Umbilical cord (tissue), 2 donors: Measurements from ENCODE around the gene ZNF431. TPM values are rescaled to one million over a fixed set of nuclear protein-coding genes. Genes with fewer than 3 reads are reported as not detected.
"Not testable (repeated sequence)": the region's sequence is repeated elsewhere in the genome, so short reads cannot be mapped to it uniquely, and the experiment has no call there.

ENCODE experiments used
- DNase-seq: peaks from one replicate; pipeline ENCODE4 v3.0.0-alpha.2; 2015; ENCODE audit warnings: low spot score
- total RNA-seq: library from RNA; depleted of rRNA; stranded (reverse); fragments of >200 nt; gene quantifications from one replicate; pipeline ENCODE4 v1.2.3, GENCODE V29; 2014; ENCODE audit warnings: low replicate concordance; ENCODE audit not compliant: insufficient read depth

Gene ZNF431
- total RNA-seq, 1 donor from 2014 or later: 20.0 TPM

DNA sequence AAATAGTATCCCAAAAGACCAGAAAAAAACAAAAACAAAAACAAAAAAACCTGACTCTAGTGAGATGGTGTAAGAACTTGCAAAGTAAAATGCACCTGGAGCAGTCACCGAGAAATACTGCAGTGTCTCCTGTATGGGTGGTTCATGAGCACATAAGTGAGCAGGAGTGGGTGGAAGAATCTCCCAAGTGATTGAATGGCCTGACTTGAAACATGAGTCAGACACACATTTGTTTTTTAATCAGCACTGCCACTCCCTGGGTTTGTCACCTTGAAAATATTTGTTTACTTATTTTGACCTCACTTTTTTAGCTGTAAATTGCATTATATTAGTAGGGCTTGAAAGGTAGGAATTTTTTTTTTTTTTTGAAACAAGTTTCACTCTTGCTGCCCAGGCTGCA is 2.0 kb downstream of the ZNF431 start:
- no peak for DNase-seq

DNA sequence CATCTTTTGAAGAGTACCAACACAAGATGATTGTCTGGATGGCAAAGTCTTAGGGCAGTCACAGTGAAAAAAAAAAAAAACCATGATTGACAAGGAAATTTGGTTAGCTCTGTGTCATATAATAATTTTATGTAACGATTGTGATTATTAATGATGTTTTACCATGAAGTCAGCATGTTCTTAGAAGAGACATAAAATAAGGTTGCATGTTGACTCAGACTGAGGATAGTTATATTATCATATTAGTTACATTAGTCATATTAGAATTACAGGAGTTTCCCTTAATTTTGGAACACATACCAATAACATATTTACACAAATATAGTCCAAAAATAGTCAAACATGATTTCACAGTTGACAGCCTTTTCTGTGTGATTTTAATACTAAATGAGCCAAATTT is 5.7 kb downstream of the ZNF431 start:
- DNase-seq: no peak

DNA sequence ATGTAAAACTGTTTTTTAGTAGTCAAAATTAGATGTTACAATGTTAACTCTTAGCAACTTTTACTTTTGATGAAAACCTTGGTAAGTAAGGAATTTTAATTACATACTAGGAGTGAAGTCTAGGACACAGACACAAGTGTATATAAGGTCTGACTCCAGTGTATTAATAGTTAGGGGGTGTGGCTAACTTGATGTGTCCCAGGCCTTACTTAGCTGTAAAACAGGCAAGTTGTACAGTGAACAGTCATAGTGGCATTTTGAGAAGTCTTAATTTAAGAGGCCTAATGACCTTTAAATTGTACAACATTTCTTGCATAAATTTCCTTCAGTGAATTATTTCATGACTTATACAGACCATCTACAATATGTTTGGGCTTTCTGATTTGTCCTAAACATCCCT is 6.8 kb downstream of the ZNF431 start:
- no peak for DNase-seq

DNA sequence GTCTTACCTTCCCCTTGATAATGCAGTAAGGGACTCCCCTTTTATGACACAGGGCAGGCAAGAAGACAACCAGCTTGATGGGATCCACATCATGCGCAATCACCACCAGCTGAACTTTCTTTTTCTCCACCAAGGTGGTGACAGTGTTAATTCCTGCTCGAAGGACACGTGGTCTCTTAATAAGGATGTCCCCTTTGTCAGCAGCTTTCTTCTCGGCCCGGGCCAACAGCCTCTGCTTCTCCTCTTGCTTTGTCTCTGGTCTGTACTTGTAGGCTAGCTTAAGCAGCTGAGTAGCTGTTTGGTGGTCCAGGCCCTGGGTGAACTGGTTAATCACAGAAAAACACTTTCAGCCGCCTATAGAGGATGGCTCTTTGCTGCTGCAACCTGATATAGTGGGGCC is 8.0 kb downstream of the ZNF431 start:
- no peak for DNase-seq

DNA sequence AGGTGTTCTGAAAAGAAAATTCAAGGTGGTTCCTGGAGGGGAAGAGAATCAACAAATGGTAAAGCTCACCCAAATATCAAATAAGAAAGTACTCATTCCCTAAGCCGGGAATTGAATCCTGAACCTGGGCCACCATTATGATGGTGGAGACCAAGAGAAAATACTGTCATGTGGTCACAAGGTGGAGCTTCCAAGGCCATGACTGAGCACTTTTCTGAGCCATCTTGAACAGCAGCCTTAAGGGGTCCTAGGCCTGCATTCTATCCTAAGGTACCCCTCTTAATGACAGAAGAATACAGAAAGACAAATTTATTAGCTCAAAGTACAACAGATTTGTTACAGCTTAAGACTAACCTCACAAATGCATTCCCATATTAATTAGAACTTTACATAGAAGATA is 9.6 kb downstream of the ZNF431 start:
- DNase-seq: no peak

DNA sequence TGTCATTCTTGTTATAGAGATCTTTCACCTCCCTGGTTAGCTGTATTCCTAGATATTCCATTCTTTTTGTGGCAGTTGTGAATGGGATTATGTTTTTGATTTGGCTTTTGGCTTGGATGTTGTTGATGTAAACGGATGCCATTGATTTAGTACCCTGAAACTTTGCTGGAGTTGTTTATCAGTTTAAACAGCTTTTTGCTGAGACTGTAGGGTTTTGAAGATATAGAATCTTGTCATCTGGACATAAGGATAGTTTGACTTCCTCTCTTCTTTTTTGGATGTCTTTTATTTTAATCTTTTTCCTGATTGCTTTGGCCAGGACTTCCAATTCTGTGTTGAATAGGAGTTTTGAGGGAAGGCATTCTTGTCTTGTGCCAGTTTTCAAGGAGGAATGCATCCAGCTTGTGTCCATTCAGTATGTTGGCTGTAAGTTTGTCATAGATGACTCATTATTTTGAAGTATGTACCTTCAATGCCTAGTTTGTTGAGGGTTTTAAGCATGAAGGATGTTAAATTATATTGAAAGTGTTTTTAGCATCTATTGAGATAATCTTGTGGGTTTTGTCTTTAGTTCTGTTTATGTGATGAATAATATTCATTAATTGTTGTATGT is 16.8 kb downstream of the ZNF431 start:
- peak; percentile 2 for DNase-seq

DNA sequence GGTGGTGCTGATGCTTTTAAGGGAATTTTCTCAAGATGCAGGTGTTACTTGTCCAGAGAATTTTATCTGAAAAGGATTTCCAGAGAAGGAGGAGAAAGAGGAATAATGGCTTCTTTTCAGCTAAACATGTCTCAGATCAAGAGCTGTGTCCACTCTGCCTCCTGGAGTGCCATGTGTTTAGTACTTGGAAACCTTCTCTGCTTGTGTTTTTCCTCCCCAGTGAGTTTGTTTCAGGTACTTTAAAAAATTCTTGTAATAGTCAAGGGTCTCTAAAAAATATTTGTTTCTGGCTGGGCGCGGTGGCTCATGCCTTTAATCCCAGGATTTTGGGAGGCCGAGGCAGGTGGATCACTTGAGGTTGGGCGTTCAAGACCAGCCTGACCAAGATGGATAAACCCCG is 22.7 kb downstream of the ZNF431 start:
- DNase-seq: no peak

DNA sequence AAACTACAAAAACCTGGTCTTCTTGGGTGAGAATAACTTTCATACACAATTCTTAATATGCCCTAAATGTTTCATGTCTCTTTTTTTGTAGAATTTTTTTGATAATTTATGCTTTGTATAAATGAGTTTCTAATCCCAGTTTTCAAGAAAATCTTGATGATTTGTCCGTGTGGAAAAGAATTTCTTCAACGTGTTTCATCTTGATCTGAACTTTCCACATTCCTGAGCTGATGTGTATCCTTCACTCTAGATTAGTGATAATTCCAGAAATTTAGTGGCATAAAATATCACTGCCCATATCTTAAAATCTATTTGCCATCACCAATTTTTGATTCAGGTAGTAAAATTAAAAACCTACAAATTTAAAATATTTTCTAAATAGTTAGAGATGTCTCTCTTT is 24.6 kb downstream of the ZNF431 start:
- peak; percentile 13 for DNase-seq

DNA sequence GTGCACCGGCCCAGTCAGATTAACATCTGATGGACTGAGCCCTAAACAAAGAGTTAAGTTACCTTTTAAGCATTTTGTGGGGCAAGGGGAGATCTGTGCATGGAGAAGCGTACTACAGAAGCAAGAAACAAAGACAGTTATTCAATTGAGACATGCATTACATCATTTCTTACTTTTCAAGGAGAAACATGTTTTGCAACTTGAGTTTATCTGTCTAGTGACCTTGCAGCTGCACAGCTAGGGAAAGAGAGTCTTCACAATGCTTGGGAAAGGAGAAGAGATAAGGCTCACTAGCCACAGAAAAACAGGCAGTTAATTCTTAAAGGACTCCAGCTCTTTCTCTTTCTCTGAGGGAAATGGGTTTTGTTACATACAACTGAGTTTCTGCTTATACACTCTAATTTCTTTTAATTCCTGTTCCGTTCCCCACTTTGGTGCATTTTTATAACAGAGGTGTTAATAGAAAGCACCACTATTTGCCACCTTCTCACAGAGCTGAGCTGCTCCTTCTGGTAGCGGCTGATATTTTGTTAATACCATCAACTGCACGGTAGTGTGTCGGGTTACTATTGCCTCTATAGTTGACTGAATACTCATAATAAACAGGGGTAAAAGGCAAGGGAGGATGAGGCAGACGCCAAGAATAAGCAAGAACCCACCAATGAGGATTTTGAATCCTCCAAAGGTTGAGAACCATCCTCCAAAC is 55.9 kb downstream of the ZNF431 start:
- DNase-seq: peak; percentile 36

DNA sequence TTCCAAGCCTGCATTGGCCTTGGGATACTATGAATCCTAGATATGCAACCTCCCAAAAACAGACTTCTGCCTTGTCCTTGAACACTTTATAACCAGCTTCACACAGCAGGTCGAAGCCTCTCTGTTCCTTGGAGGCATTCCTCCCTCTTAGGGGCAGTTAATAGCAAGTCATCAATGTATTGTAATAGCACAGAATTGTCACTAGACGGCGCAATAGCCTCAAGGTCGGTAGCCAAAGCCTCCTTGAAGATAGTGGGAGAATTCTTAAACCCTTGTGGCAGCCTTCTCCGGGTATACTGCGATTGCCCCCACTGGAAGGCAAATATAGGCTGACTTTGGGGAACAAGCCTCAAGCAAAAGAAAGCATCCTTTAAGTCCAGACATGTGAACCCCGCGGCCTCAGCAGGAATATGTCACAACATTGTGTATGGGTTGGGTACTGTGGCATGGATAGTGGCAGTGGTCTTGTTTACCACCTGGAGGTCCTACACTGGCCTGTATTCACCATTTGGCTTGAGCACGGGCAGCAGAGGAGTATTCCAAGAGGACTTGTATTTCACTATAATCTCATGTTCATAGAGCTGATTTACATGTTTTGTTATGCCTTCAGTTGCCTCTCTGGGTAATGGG is 61.1 kb downstream of the ZNF431 start:
- peak; percentile 45 for DNase-seq

DNA sequence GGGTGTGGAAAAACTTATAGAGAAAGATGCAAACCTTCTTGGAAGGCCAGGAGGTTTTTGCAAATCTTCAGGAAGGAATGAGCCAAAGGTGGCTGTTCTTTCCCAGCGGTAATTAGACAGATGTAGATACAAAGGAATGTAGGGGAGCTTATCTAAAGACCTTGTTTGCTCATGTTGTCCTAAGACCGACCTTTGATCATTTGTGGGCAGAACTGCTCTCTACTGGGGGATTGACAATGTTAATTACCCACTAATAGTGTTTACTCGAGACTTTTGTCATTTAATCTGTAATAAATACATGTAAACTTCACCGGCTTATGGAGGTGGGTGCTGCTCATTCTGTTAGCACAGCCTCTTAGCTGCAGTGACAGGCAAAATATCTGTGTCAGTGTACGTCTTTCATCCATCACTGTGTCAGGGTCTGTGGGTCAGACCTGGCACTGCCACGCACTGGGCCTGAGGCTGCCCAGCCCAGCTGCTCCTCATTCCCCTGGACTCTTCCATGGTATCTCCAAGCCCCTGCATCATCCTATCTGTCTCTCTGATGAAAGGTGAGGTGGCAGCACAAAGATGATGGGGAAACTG is 68.3 kb downstream of the ZNF431 start:
- no peak for DNase-seq

DNA sequence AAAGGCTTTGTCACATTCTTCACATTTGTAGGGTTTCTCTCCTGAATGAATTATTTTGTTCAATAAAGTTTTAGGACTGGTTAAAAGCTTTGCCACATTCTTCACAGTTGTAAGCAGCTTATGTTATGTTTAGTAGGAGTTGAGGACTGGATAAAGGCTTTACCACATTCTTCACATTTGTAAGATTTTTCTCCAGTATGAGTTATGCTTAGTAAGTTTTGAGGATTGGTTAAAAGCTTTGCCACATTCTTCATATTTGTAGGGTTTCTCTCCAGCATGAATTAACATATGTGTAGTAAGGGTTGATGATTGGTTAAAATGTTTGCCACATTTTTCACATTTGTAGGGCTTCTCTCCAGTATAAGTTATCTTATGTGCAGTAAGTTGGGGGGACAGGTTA is 79.9 kb downstream of the ZNF431 start:
- peak; percentile 36 for DNase-seq

DNA sequence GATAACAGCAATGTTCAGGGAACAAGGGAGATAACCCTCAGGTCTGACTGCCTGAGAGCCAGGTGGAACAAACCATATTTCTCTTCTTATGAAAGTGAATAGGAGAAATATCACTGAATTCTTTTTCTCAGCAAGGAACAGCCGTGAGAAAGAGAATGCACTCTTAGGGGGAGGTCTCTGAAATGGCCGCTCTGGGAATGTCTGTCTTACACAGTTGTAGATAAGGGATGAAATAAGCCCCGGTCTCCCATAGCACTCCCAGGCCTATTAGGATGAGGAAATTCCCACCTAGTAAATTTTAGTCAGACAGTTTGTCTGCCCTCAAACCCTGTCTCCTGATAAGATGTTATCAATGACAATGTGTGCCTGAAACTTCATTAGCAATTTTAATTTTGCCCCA is 88.1 kb downstream of the ZNF431 start:
- not testable (repeated sequence) for DNase-seq

DNA sequence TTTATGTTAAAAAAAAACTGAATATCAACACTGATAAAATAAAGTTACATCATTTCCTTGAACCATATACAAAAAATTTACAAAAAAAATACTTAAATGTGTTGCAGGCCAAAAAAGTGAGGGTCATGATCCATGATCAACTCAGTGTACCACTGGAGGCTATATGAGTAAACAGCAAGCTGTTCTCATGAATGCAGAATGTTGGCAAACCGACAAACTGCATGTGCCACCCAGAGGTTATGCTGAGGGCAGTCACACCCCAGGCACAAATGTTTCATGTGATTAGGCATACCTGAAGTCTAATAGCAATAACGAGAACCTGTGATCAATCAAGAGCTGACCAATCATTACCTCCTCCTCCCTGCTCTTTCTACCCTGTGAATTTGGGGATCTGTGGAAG is 91.9 kb downstream of the ZNF431 start:
- no peak for DNase-seq

DNA sequence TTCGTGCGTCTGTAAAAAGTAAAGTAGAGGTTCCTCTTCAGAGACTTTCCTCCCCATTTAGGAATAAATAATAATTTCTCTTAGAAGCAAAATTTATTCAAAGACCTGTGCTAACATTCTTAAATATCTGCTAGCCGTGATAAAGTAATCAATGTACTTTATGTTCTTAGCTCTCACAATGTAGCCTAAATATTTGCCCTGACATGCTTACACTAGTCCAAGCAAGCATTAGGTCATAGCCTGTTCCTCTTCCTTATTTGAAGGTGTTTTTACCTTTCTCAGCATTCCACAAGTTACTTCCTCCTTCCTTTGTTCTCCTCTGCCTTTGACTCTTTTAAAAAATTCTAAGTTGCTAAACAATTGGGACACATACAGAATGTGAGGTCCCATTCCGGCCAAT is 94.9 kb downstream of the ZNF431 start:
- not testable (repeated sequence) for DNase-seq

DNA sequence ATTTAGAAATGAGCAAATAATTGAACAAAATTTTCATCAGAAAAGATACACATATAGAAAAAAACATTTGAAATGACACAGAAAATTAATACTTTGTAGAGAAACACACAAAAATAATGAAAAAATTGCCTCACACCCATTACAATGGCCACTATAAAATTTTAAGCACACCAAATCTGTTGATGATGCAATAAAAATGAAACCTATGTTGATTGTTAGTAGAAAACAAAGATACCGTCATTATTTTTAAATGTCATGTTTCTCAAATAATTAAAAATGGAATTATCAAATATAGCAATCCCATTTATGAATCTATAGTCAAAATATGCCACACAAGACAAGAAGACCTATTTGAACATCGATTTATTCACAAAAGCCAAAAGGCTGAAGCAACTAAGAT is 96.8 kb downstream of the ZNF431 start:
- no peak for DNase-seq

Other genes starting within 250 kb of the ZNF431 start
- 45.3 TPM for gene ZNF85, start 218.8 kb upstream of the ZNF431 start, total RNA-seq
- 24.6 TPM for gene ZNF430, start 121.4 kb upstream of the ZNF431 start, total RNA-seq
- gene ZNF714, start 59.8 kb upstream of the ZNF431 start, total RNA-seq: 11.8 TPM
- 16.4 TPM for gene ZNF708, start 187.4 kb downstream of the ZNF431 start, total RNA-seq
- 16.4 TPM for gene ZNF738, start 217.0 kb downstream of the ZNF431 start, total RNA-seq